Osteoblast (primary cell): ENCODE measurements around the gene PFKL. TPM values are rescaled to one million over a fixed set of nuclear protein-coding genes. Genes with fewer than 3 reads are reported as not detected.

Experiments
- DNase-seq: peaks from one replicate; pipeline ENCODE4 v3.0.0; 2011; ENCODE audit warnings: low spot score, mixed read lengths; ENCODE audit not compliant: insufficient read length; ENCODE audit errors: missing footprints
- H2AFZ ChIP-seq: 2 replicates; pipeline ENCODE4 v1.6.0; 2011; ENCODE audit warnings: mild to moderate bottlenecking, low read length
- H3K27ac ChIP-seq: 2 replicates; pipeline ENCODE4 v1.5.1; 2011; ENCODE audit warnings: mild to moderate bottlenecking, low read depth, low read length, moderate library complexity
- H3K27me3 ChIP-seq: 2 replicates; pipeline ENCODE4 v1.6.0; 2012; ENCODE audit warnings: mild to moderate bottlenecking, control low read depth, inconsistent platforms, low read length, moderate library complexity; ENCODE audit not compliant: insufficient read depth
- H3K36me3 ChIP-seq: 2 replicates; pipeline ENCODE4 v1.5.1; 2011; ENCODE audit warnings: mild to moderate bottlenecking, low read length, control low read depth, moderate library complexity; ENCODE audit not compliant: insufficient read depth
- H3K4me1 ChIP-seq: 2 replicates; pipeline ENCODE4 v1.5.1; 2011; ENCODE audit warnings: mild to moderate bottlenecking, low read length, control low read depth, moderate library complexity; ENCODE audit not compliant: insufficient read depth
- H3K4me2 ChIP-seq: 2 replicates; pipeline ENCODE4 v1.6.0; 2011; ENCODE audit warnings: mild to moderate bottlenecking, low read length; ENCODE audit not compliant: insufficient read depth
- H3K4me3 ChIP-seq: fragments of 200-600 bp; sonication (generic); 3 replicates; pipeline ENCODE4 v1.5.1; 2012; ENCODE audit warnings: mild to moderate bottlenecking, low read length, inconsistent platforms; ENCODE audit not compliant: insufficient read depth
- H3K79me2 ChIP-seq: 2 replicates; pipeline ENCODE4 v1.6.0; 2012; ENCODE audit warnings: mild to moderate bottlenecking, low read length, control low read depth, inconsistent platforms; ENCODE audit not compliant: insufficient read depth
- H3K9me3 ChIP-seq: 2 replicates; pipeline ENCODE4 v1.5.1; 2011; ENCODE audit warnings: low read depth, low read length, control low read depth
- H4K20me1 ChIP-seq: 2 replicates; pipeline ENCODE4 v1.6.0; 2012; ENCODE audit warnings: mild to moderate bottlenecking, low read length, control low read depth; ENCODE audit not compliant: insufficient read depth
- total RNA-seq: library from RNA; depleted of rRNA; stranded (reverse); fragments of >200 nt; gene quantifications from 2 replicates; pipeline ENCODE4 v1.2.3, GENCODE V29; 2012
- TF ChIP-seq, protein P1 (sequence below): IDR thresholded peaks from 2 replicates; pipeline ENCODE4 v1.5.1; 2011; ENCODE audit warnings: mild to moderate bottlenecking, low read depth, low read length, moderate library complexity; ENCODE audit errors: extremely low read depth

The PFKL gene
- total RNA-seq: 93.1 and 114 TPM in 2 replicates

- Histone ChIP-seq H3K27me3 (no peaks in the 10 kb centered on the region), H4K20me1 (peaks cover 26% of the 10 kb centered on the region), H3K4me2 (peak within 1 kb of the TSS; percentile 89), H3K27ac (peak within 1 kb of the TSS; percentile 58), H3K79me2 (peaks cover 34% of the 10 kb centered on the region), H2AFZ (peak within 1 kb of the TSS; percentile 89), H3K4me1 (peaks cover 10% of the 10 kb centered on the region), H3K4me3 (peak within 1 kb of the TSS; percentile 80), H3K36me3 (no peaks in the 10 kb centered on the region), H3K9me3 (no peaks in the 10 kb centered on the region)
- peak; percentile 100 for DNase-seq
- TF ChIP-seq, protein P1, sequence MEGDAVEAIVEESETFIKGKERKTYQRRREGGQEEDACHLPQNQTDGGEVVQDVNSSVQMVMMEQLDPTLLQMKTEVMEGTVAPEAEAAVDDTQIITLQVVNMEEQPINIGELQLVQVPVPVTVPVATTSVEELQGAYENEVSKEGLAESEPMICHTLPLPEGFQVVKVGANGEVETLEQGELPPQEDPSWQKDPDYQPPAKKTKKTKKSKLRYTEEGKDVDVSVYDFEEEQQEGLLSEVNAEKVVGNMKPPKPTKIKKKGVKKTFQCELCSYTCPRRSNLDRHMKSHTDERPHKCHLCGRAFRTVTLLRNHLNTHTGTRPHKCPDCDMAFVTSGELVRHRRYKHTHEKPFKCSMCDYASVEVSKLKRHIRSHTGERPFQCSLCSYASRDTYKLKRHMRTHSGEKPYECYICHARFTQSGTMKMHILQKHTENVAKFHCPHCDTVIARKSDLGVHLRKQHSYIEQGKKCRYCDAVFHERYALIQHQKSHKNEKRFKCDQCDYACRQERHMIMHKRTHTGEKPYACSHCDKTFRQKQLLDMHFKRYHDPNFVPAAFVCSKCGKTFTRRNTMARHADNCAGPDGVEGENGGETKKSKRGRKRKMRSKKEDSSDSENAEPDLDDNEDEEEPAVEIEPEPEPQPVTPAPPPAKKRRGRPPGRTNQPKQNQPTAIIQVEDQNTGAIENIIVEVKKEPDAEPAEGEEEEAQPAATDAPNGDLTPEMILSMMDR: no peak
These were observed at the start of gene PFKL for GRCh38 chr21:44299458-44300261. PFKL (plus strand) TSS chr21:44300053; CDS start chr21:44300106, 53 bp downstream.

DNA sequence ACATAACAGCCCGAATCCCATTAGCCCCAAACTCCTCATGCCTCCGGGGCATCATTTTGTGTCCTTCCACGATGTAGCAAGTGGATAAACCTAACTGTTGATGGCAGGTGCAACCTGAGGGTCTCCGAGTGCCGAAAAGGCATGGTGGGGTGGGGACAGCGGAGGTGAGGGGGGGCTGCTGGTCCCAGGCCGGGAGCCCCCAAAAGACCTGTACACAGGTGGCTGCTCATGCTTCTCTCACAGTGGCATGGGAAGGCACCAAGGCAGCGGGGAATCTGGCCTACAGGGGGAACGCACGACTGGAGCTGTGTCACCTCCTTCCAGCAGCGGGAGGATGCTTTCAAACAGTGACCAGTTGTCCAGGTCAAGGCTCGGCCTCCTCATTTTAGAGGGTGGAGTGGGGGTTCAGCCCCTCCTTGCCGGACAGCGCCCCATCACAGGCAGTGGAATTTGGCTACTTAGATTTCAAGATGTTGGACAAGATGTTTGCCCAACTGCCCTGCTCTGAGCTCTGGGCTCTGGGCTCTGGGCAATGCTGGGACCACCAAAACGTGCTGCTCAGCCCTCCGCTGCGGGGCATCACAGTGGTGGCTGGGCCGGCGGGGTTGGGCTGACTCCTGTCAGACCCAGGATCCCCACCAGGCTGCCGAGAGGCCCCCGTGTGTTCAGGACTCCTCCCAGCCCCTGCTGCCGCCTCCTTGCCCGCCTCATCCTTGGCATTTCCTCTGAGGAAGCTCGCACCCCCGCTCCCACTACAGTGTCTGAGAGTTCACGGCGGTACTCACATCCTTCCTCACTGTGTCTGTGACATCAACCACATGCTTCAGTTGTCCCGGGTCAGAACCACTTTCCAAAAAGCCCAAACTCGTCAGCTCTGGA, 45.8 kb upstream of the PFKL start:
- Histone ChIP-seq H3K27ac (no peak overlapping the region), H4K20me1 (no peaks in the 10 kb centered on the region), H3K9me3 (no peaks in the 10 kb centered on the region), H3K4me3 (no peak overlapping the region), H2AFZ (no peak overlapping the region), H3K4me1 (no peaks in the 10 kb centered on the region), H3K79me2 (no peaks in the 10 kb centered on the region), H3K27me3 (no peaks in the 10 kb centered on the region), H3K4me2 (no peak overlapping the region), H3K36me3 (no peaks in the 10 kb centered on the region)
- DNase-seq: peak; percentile 77
- TF ChIP-seq, protein P1: no peak

- H3K4me1 ChIP-seq: no peaks in the 10 kb centered on the region
- H3K27me3 ChIP-seq: peaks cover 2% of the 10 kb centered on the region
- TF ChIP-seq, protein P1: no peak
- H3K79me2 ChIP-seq: no peaks in the 10 kb centered on the region
- H3K36me3 ChIP-seq: no peaks in the 10 kb centered on the region
- no peaks in the 10 kb centered on the region for H3K9me3 ChIP-seq
- no peaks in the 10 kb centered on the region for H4K20me1 ChIP-seq
- no peak overlapping the region for H3K4me3 ChIP-seq
- DNase-seq: peak; percentile 81
- H3K27ac ChIP-seq: no peak overlapping the region
- H3K4me2 ChIP-seq: no peak overlapping the region
- no peak overlapping the region for H2AFZ ChIP-seq
These were observed 44.3 kb upstream of the PFKL start for GRCh38 chr21:44255511-44255981.
